ENCODE results near the gene MTFR1L.
"Not testable (repeated sequence)": the region's sequence is repeated elsewhere in the genome, so short reads cannot be mapped to it uniquely, and the experiment has no call there.

MTFR1L gene

GRCh38 chr1:25828491-25828890 lies 8.7 kb downstream of the MTFR1L start:
- Histone ChIP-seq H3K27ac (ENCODE audit: low read depth, low read length) (no peak overlapping the region), H3K4me1 (ENCODE audit: control insufficient read depth, insufficient read depth, low read length) (no peaks in the 10 kb centered on the region), H3K36me3 (ENCODE audit: control insufficient read depth, insufficient read depth, low read length) (peaks cover 50% of the 10 kb centered on the region), H3K9ac (ENCODE audit: low read length) (no peak overlapping the region), H3K4me3 (ENCODE audit: low read length) (no peak overlapping the region), H3K27me3 (ENCODE audit: control insufficient read depth, insufficient read depth, low read length) (no peaks in the 10 kb centered on the region)

GRCh38 chr1:25829046-25829445 lies 9.3 kb downstream of the MTFR1L start:
- Histone ChIP-seq H3K9ac (ENCODE audit: low read length) (no peak overlapping the region), H3K27me3 (ENCODE audit: control insufficient read depth, insufficient read depth, low read length) (no peaks in the 10 kb centered on the region), H3K4me3 (ENCODE audit: low read length) (no peak overlapping the region), H3K36me3 (ENCODE audit: control insufficient read depth, insufficient read depth, low read length) (peaks cover 50% of the 10 kb centered on the region), H3K27ac (ENCODE audit: low read depth, low read length) (no peak overlapping the region), H3K4me1 (ENCODE audit: control insufficient read depth, insufficient read depth, low read length) (no peaks in the 10 kb centered on the region)

- H3K27ac ChIP-seq (ENCODE audit: low read depth, low read length) = no peak overlapping the region
- no peaks in the 10 kb centered on the region for H3K4me1 ChIP-seq (ENCODE audit: control insufficient read depth, insufficient read depth, low read length)
- peaks cover 44% of the 10 kb centered on the region for H3K36me3 ChIP-seq (ENCODE audit: control insufficient read depth, insufficient read depth, low read length)
- H3K4me3 ChIP-seq (ENCODE audit: low read length) = no peak overlapping the region
- no peak overlapping the region for H3K9ac ChIP-seq (ENCODE audit: low read length)
- no peaks in the 10 kb centered on the region for H3K27me3 ChIP-seq (ENCODE audit: control insufficient read depth, insufficient read depth, low read length)
These were observed 11.9 kb downstream of the MTFR1L start for GRCh38 chr1:25831569-25832196.

GRCh38 chr1:25832336-25833037 lies 12.7 kb downstream of the MTFR1L start:
- H3K4me3 ChIP-seq (ENCODE audit: low read length) = no peak overlapping the region
- no peaks in the 10 kb centered on the region for H3K27me3 ChIP-seq (ENCODE audit: control insufficient read depth, insufficient read depth, low read length)
- H3K4me1 ChIP-seq (ENCODE audit: control insufficient read depth, insufficient read depth, low read length) = no peaks in the 10 kb centered on the region
- no peak overlapping the region for H3K27ac ChIP-seq (ENCODE audit: low read depth, low read length)
- peaks cover 42% of the 10 kb centered on the region for H3K36me3 ChIP-seq (ENCODE audit: control insufficient read depth, insufficient read depth, low read length)
- H3K9ac ChIP-seq (ENCODE audit: low read length) = no peak overlapping the region

GRCh38 chr1:25833158-25833557 lies 13.4 kb downstream of the MTFR1L start:
- Histone ChIP-seq H3K4me3 (ENCODE audit: low read length) (no peak overlapping the region), H3K4me1 (ENCODE audit: control insufficient read depth, insufficient read depth, low read length) (no peaks in the 10 kb centered on the region), H3K9ac (ENCODE audit: low read length) (no peak overlapping the region), H3K27me3 (ENCODE audit: control insufficient read depth, insufficient read depth, low read length) (no peaks in the 10 kb centered on the region), H3K27ac (ENCODE audit: low read depth, low read length) (no peak overlapping the region), H3K36me3 (ENCODE audit: control insufficient read depth, insufficient read depth, low read length) (peaks cover 42% of the 10 kb centered on the region)

GRCh38 chr1:25834894-25835293 lies 15.1 kb downstream of the MTFR1L start:
- H3K4me3 ChIP-seq (ENCODE audit: low read length) = no peak overlapping the region
- peaks cover 32% of the 10 kb centered on the region for H3K36me3 ChIP-seq (ENCODE audit: control insufficient read depth, insufficient read depth, low read length)
- no peak overlapping the region for H3K27ac ChIP-seq (ENCODE audit: low read depth, low read length)
- H3K27me3 ChIP-seq (ENCODE audit: control insufficient read depth, insufficient read depth, low read length) = no peaks in the 10 kb centered on the region
- H3K4me1 ChIP-seq (ENCODE audit: control insufficient read depth, insufficient read depth, low read length) = no peaks in the 10 kb centered on the region
- no peak overlapping the region for H3K9ac ChIP-seq (ENCODE audit: low read length)

- H3K9ac ChIP-seq (ENCODE audit: low read length) = no peak overlapping the region
- no peaks in the 10 kb centered on the region for H3K4me1 ChIP-seq (ENCODE audit: control insufficient read depth, insufficient read depth, low read length)
- H3K4me3 ChIP-seq (ENCODE audit: low read length) = no peak overlapping the region
- H3K27me3 ChIP-seq (ENCODE audit: control insufficient read depth, insufficient read depth, low read length) = no peaks in the 10 kb centered on the region
- no peak overlapping the region for H3K27ac ChIP-seq (ENCODE audit: low read depth, low read length)
- H3K36me3 ChIP-seq (ENCODE audit: control insufficient read depth, insufficient read depth, low read length) = peaks cover 16% of the 10 kb centered on the region
These were observed 16.9 kb downstream of the MTFR1L start for GRCh38 chr1:25836695-25837094.

- Histone ChIP-seq H3K9ac (ENCODE audit: low read length) (no peak overlapping the region), H3K27me3 (ENCODE audit: control insufficient read depth, insufficient read depth, low read length) (no peaks in the 10 kb centered on the region), H3K27ac (ENCODE audit: low read depth, low read length) (no peak overlapping the region), H3K4me3 (ENCODE audit: low read length) (no peak overlapping the region), H3K4me1 (ENCODE audit: control insufficient read depth, insufficient read depth, low read length) (no peaks in the 10 kb centered on the region), H3K36me3 (ENCODE audit: control insufficient read depth, insufficient read depth, low read length) (peaks cover 10% of the 10 kb centered on the region)
These were observed 17.6 kb downstream of the MTFR1L start for GRCh38 chr1:25837262-25837875.

GRCh38 chr1:25839808-25840207 lies 20.1 kb downstream of the MTFR1L start:
- H3K27ac ChIP-seq (ENCODE audit: low read depth, low read length); H3K9ac ChIP-seq (ENCODE audit: low read length); H3K4me1 ChIP-seq (ENCODE audit: control insufficient read depth, insufficient read depth, low read length); H3K27me3 ChIP-seq (ENCODE audit: control insufficient read depth, insufficient read depth, low read length); H3K4me3 ChIP-seq (ENCODE audit: low read length); H3K36me3 ChIP-seq (ENCODE audit: control insufficient read depth, insufficient read depth, low read length): not testable (repeated sequence)

GRCh38 chr1:25843483-25843882 lies 23.7 kb downstream of the MTFR1L start:
- Histone ChIP-seq H3K4me3 (ENCODE audit: low read length) (no peak overlapping the region), H3K9ac (ENCODE audit: low read length) (no peak overlapping the region), H3K27me3 (ENCODE audit: control insufficient read depth, insufficient read depth, low read length) (no peaks in the 10 kb centered on the region), H3K4me1 (ENCODE audit: control insufficient read depth, insufficient read depth, low read length) (no peaks in the 10 kb centered on the region), H3K27ac (ENCODE audit: low read depth, low read length) (no peak overlapping the region), H3K36me3 (ENCODE audit: control insufficient read depth, insufficient read depth, low read length) (no peaks in the 10 kb centered on the region)

GRCh38 chr1:25844536-25845337 lies 25.0 kb downstream of the MTFR1L start:
- no peaks in the 10 kb centered on the region for H3K27me3 ChIP-seq (ENCODE audit: control insufficient read depth, insufficient read depth, low read length)
- H3K4me3 ChIP-seq (ENCODE audit: low read length) = no peak overlapping the region
- no peaks in the 10 kb centered on the region for H3K4me1 ChIP-seq (ENCODE audit: control insufficient read depth, insufficient read depth, low read length)
- H3K36me3 ChIP-seq (ENCODE audit: control insufficient read depth, insufficient read depth, low read length) = no peaks in the 10 kb centered on the region
- H3K27ac ChIP-seq (ENCODE audit: low read depth, low read length) = no peak overlapping the region
- no peak overlapping the region for H3K9ac ChIP-seq (ENCODE audit: low read length)

GRCh38 chr1:25845664-25846063 lies 25.9 kb downstream of the MTFR1L start:
- no peaks in the 10 kb centered on the region for H3K27me3 ChIP-seq (ENCODE audit: control insufficient read depth, insufficient read depth, low read length)
- H3K36me3 ChIP-seq (ENCODE audit: control insufficient read depth, insufficient read depth, low read length) = no peaks in the 10 kb centered on the region
- no peak overlapping the region for H3K9ac ChIP-seq (ENCODE audit: low read length)
- no peak overlapping the region for H3K4me3 ChIP-seq (ENCODE audit: low read length)
- no peak overlapping the region for H3K27ac ChIP-seq (ENCODE audit: low read depth, low read length)
- no peaks in the 10 kb centered on the region for H3K4me1 ChIP-seq (ENCODE audit: control insufficient read depth, insufficient read depth, low read length)

All from rectal smooth muscle tissue (tissue), 1 donor.